ENCODE data around the gene SHISA3.
"Not testable (repeated sequence)": the region's sequence is repeated elsewhere in the genome, so short reads cannot be mapped to it uniquely, and the experiment has no call there.

Gene SHISA3

DNA sequence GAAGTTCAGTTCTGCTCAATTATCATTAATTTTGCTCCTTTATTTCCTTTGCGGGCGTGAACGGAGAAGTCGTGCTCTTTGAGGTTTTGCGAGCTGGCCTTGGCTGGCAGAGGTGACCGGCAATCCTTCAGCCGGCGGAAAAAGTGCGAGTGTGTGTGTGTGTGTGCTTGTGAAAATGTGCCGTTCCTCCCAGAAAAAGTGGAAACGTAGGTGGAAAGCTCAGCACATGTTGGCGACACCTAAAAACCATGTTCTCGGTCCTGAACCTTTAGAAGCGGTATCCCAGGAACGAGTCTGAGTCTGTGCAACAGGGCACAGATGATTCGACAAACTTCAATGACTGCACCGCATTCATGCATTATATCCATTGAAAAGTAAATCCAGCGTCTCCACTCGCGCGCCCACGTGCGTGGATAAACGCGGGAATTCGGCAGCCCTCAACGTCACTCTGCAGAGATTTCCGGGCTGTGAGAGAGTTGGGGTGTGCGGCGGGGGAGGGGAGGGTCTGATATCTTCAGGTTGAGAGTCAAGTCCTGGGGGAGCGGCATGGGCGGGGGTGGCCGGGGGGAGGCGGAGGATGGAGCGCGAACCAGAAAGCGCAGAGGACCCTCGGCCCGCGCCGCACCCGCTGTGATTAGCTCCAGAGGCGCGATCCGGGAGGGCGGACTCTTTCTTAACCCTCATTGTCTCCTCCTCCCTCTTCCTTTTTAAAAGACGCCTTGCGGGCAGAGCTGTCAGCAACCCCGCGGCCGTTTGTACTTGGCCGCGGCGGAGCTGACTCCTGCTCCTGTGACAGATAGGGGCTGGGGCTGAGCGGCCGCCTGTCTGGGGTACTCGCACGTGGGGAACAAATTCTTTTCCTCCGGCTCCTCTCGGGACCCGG is at the start of gene SHISA3:
TSS of gene SHISA3 (plus strand) at position 737 of the 883 bp plus-strand sequence. CDS start 569 bp downstream, outside the sequence.
- DNase-seq (ENCODE audit: low spot score) = no peak

DNA sequence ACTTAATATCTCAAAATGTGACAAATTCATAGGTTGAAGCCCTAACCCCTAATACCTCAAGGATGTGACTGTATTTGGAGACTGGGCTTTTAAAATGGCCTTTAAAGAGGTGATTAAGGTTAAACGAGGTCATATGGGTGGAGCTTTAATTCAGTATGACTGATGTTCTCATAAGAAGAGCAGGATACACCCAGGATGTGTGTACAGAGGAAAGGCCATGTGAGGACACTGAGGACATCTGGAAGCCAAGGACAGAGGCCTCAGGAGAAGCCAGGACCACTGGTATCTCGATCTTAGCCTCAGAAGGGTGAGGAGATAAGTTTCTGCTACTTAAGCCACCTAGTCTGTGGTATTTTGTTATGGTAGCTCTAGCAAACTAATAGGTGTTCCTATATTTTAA is 49.0 kb upstream of the SHISA3 start:
- DNase-seq (ENCODE audit: low spot score) = no peak

DNA sequence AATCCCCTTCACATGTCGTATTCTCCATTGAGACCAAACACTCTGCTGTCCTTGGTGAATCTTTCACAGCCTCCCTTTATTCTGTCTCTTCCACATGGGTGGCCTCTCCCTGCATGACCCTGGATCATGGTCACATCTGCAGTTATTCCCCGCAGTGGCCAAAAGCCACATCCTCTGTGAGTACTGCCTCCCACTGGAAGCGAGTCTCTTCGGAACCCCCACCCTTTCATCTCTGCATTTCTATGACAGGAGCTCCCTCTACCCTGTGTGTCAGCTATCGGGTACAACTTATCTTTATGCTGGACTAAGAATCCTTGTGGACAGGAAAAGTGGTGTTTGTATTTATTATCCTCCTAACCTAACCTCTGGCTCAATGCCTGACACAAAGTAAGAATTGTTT is 48.6 kb upstream of the SHISA3 start:
- DNase-seq (ENCODE audit: low spot score) = no peak

DNA sequence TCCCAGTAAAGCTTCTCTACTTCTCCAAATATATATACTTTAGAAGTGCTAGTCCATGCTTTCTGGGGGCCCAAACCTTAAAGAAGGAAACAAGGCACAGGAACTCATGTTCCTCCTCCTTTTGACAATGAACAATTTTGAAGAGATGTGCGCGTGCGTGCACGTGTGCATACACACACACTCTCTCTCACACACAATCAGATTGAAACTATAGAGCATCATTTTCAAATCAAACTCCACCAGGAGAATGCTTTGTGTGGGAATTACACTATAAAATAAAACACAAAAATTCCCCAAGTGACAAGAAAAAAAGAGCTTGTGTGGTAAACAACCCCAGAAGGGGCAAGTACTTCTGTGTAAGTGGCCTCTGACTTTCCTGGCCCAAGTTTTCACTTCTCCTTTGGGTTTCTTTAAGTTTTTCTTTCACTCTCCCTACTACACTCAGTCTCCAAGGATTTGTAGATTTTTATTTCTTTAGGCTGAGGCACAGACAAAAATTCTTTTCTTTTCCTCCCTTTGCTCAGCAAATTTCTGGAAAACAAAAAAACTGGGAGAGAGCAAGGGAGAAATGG is 46.6 kb upstream of the SHISA3 start:
- DNase-seq (ENCODE audit: low spot score) = no peak

DNA sequence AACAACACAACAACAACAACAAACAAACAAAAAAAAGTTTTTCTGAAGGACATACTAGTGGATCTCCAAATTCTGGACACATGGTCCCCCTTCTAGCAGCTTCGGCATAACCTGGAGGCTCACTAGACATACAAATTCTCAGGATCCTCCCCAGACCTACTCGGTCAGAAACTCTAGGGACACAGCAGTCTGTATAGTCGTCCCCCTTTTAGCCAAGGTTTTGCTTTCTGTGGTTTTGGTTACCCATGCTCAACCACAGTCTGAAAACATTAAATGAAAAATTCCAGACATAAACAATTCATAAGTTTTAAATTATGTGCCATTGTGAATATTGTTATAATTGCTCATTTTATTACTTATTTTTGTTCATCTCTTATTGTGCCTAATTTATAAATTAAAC is 45.2 kb upstream of the SHISA3 start:
- DNase-seq (ENCODE audit: low spot score) = no peak

DNA sequence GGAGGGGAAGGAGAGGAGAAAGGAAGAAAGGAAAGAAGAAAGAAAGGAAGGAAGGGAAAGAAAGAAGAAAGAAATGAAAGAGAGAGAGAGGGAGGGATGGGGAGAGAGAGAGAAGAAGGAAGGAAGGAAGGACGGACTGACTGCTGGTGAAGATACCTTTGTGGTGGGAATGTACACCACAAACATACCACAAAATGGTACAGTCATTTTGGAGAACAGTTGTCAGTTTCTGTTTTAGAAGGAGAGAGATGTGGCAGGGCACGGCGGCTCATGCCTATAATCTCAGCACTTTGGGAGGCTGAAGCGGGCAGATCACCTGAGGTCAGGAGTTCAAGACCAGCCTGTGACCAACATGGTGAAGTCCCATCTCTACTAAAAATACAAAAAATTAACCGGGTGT is 40.0 kb upstream of the SHISA3 start:
- no peak for DNase-seq (ENCODE audit: low spot score)

DNA sequence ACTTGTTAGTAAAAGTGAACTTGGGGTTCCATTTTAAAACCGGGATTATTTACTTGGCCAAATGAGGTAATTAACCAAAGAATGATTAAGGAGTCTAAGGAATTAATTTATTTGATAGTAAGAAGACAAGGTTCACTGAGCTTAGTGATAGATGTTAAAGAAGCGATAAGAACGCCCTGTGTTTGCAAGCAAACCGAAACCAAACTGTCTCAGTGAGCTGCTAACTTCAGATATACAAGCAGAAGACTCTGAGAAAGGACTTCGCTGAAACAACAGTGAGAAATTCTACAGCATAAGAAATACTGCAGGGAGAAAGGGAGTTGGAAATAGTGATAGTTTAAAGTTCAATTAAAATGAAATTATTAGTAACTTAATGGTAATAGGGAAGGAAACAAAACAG is 37.6 kb upstream of the SHISA3 start:
- no peak for DNase-seq (ENCODE audit: low spot score)

DNA sequence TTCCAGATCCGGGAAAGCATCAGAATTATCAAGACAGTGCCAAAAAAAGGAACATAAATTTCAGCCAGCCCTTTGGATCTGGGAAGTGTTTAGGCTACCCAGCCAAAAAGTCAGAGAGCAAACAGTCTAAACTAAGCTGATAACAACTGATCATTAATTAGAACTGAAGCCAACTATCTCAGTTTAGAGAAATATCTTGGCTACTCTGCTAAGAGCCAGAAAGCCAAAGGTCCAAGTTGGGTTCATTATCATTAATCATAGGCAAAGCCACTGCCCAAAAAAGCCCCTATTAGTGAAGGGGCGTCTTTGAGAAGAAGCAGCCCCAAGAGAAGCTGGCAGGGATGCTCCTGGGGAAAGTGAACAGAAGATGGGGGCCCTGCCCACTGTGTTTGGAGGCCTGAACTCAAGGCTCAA is 37.0 kb upstream of the SHISA3 start:
- no peak for DNase-seq (ENCODE audit: low spot score)

DNA sequence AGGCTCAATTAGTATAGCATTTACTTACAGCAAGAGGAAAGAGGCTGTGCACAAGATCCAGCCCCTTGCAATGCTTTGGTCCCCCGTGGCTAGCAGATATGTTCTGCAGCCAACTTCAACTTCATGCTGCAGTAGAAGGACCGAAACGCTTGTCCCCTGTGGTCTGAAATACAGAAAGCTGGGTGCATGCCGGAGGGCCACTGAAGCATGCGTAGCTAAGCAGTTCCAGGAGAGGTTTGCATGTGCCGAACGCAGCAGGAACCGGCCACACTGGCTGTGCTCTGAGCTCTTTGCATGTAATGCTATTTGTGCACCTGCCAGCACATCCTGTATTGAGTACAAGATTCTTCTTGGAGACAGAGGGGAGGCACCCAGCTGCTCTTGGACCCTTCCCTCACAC is 35.8 kb upstream of the SHISA3 start:
- DNase-seq (ENCODE audit: low spot score) = no peak

DNA sequence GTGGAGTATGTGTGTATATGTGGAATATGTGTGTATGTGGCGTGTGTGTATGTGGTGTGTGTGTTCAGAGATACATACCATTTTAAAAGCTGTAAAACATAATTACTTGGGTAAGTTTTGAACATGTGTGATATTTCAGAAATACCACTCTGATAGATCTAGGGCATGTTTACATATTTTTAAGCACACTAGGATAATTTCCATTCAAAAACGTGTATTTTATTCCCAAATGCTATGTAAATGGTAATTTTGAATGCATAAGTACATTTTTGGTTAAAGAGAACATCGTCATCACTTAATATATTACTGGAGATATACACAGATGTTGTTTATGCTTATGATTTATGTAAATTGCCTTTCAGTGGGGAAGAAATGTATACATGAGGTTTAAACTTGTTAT is 34.7 kb upstream of the SHISA3 start:
- no peak for DNase-seq (ENCODE audit: low spot score)

DNA sequence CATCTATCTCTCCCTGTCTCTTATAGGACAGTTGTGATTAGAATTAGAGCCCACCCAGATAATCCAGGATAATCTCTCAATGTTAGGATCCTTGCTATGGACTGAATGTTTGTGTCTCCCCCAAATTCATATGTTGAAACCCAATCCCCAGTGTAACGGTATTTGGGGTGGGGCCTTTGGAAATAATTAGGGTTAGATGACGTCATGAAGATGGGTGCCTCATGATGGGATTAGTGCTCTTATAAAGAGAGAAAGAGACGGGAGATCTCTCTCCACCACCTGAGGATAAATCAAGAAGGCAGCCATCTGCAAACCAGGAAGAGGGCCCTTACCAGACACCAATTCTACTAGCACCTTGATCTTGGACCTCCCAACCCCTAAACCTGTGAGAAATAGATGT is 33.7 kb upstream of the SHISA3 start:
- DNase-seq (ENCODE audit: low spot score) = no peak

DNA sequence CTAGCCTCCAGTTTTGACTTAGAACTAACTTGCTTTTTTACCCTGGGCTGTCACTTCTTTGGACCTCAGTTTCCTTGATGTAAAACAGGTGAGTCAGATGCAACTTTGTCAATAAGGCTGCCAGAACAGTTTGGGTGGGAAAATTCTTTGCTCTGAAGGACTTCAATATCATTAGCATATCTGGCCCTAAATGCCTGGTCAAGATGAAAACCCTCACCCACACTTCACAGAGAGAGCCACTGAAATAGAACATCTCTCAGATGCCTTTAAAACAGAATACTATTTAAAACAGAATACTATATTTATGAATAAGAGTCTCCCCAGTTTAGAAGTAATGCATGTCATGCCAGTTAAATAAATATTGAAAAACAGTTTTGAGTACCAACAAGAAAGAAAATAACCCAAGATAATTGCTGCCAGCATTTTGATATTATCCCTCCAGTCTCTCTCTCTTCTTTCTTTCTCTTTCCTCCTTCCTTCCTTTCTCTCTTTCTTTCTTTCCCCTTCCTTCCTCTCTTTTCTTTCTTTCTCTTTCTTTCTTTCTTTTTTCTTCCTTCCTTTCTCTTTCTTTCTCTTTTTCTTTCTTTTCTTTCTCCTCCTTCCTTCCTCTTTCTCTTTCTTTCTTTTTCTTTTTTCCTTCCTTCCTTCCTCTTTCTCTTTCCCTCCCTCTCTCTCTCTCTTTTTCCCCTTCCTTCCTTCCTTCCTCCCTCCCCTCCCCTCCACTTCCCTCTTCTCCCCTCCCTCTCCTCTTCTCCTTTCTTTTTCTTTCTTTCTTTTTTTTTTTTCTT is 32.8 kb upstream of the SHISA3 start:
- no peak for DNase-seq (ENCODE audit: low spot score)

DNA sequence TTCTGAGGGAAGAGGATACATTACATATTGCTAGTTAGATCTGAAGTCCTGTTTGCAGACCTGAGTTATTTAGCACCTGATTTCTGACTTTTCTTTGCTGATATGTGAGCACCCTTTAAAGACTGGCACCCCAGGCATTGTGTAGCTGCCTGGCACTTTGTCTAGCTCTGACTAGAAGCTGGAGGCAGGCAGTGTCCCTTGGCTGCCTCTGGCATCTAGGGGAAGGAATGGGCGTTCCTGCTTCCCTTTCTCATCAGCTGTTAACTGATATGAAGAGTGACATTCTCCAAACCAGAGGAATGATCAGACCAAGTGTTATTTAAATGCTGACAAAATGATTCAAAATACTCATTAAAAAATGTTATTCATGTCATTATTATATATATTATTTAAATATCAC is 30.3 kb upstream of the SHISA3 start:
- no peak for DNase-seq (ENCODE audit: low spot score)

DNA sequence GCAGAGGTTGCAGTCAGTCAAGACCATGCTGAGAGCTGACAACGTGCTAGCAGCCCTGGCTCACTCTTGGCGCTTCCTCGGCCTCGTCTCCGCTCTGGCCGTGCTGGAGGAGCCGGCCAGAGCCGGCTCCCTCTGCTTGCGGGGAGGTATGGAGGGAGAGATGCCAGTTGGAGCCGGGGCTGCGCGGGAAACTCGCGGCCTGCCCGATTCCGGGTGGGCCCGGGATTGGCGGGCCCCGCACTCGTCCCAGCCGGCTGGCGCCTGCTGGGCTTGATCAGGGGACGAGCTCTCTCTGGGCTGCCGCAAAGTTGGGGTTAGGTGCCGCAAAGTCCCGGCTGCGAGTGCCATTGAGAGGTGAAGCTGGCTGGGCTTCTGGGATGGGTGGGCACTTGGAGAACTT is 27.8 kb upstream of the SHISA3 start:
- DNase-seq (ENCODE audit: low spot score) = no peak

DNA sequence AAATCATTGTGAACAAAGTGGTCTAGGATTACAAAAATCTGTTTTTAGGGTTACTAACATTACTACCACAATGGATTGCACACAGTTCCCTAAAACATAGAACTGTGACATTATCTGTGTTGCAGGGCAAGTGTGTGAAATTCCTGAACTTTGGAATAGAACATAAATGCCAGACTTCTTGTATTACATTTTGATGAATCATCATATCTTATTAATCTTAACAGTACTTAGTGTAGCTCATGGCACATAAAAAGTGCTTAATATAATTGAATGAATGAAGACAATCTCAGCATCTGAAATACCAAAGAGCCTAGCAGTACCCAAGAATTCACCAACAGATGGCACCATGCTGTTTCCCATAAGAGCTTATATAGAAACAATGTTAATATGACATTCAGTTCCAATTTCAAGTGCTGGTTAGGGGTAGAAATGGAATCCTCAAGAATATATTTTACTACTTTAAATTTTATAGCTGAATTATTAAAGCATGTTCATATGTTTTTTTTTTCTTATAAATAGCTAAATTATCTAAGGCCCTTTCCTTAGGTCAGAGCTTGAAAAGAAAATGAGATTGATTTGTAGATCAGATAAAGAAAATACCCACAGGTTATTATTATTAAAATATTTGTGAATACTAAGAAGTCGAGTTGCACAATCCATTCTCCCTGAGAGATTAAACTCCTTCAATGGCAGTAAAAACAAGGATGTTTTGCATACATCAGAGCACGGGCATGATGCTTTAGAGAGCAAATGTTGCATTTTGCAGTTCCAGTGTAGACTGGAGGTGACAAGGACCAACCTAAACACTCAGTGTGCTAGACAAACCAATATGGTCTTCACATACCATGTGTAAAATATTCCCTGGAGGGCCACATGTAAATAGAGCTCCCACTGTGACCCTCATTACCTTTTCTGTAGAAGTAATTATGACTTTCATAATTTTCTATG is 25.7 kb upstream of the SHISA3 start:
- peak; percentile 34 for DNase-seq (ENCODE audit: low spot score)

DNA sequence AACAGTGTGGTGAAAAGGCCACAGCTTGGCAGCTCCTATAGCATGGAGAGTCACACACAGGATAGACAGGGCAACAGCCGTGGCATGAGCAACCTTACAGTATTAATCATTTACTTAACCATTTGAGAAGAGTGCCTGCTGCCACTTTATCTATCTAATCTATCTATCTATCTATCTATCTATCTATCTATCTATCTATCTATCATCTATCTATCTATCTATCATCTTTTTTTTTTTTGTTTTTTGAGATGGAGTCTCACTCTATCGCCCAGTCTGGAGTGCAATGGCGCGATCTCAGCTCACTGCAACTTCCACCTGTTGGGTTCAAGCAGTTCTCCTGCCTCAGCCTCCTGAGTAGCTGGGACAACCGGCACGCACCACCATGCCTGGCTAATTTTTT is 25.0 kb upstream of the SHISA3 start:
- DNase-seq (ENCODE audit: low spot score) = not testable (repeated sequence)

DNA sequence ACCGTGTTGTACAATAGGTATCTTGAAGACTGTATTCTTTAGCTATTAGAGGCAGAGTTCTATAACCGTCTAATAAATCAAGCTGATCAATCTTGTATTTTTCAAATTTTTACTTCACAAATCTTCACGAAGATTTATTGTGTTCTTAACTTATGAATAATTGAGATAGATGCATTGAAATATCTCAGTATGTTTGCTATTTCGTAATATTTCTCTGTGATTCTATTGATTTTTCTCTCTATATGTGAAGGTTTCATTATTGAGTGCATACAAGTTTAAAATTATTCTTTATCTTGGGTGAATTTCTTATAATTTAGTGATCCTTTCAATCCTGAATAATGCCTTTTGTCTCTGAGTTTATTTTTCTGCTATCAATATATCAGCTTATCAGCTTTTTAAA is 19.8 kb upstream of the SHISA3 start:
- DNase-seq (ENCODE audit: low spot score) = no peak

DNA sequence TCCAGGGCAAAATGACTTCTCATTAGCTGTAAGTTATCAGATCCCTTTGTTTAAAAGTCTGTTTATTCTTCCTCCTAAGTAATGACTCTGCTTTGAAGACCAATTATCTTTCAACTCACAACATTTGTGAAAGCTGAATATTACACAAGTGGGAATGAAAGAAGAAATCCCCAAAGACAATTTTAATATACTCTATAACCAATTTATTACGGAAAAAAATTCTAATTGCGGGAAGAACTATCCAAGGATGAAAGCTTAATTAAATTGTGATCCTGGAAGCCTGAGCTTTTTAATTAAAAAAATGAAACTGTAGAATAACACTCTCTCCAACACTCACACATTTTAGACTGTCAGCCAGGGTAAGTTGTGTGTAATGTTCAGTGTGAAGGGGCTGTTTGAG is 15.6 kb upstream of the SHISA3 start:
- no peak for DNase-seq (ENCODE audit: low spot score)

DNA sequence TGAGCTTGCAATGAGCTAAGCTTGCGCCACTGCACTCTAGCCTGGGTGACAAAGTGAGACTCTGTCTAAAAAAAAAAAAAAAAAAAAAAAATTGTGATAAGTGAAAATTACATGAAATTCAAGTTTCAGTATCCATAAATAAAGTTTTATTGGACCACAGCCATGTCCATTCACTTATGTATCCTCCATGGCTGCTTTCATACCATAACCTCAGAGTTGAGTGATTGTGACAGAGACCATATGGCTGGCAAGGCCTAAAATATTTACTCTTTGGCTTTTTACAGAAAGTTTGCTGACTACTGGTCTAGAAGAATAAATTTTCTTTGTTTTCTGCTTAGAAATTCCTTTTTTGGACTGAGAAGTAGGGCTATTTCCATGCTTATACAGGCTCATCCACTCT is 11.8 kb upstream of the SHISA3 start:
- DNase-seq (ENCODE audit: low spot score) = no peak

DNA sequence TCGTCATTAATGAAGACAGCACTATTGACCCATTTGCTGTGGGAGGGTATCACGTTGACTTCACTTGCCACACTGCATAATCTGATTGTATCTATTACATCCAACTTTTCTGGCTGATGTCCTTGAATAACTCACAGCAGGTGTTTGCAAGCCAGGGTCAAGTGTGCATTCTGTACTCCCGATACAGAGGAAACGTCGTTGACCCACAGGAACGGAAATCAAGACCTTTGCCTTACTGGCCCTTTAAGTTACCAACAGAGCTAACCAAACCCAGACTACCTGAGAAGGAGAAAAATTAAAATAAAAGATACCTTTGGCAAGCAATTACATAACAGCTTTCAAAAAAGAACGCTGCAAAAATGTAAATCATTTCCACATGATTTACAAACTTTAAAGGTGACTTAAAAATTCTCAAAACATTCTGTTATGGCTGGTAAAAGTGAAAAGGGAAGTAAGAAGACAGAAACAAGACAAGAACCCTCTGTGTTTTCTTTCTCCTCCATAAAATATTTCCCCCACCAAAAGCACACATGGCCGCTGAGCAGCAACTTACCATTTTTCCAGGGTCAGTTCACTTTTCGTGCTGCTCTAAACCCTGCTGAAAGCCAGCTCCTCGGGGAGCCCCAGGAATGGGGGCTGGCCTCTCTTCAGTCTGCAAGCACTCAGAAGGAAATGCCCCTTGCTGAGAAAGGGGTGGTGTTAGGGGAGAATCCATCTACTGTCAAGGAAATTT is 6.5 kb upstream of the SHISA3 start:
- DNase-seq (ENCODE audit: low spot score) = no peak

DNA sequence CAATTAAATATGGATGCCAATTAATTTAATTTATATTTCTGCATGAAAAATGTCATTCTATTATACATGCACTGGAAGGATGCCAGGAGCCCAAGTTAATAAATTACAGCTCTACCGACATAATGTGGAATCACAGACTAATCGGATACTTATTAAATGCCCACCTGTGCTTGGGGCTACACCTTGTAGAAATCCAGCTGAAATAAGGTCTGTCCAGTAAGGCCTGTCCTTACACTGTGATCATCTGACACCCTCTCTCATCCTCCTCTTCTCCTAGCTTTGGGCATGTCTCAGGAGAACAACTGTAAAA is 6.0 kb upstream of the SHISA3 start:
- no peak for DNase-seq (ENCODE audit: low spot score)

All from cerebellar cortex (tissue), 1 donor.